B cell (primary cell): ENCODE data around the gene ATP13A5.

Experiments used
- EZH2 ChIP-seq: IDR thresholded peaks from 2 replicates; pipeline ENCODE4 v1.6.1; 2012; ENCODE audit warnings: borderline replicate concordance, low read depth, mild to moderate bottlenecking, moderate library complexity, low read length; ENCODE audit not compliant: insufficient read depth, poor library complexity, severe bottlenecking
- TF ChIP-seq, protein P1 (sequence below): fragments of 200-600 bp; IDR thresholded peaks from one replicate; pipeline ENCODE4 v1.8.0; 2022; ENCODE audit warnings: antibody characterized with exemption, mild to moderate bottlenecking

DNA sequence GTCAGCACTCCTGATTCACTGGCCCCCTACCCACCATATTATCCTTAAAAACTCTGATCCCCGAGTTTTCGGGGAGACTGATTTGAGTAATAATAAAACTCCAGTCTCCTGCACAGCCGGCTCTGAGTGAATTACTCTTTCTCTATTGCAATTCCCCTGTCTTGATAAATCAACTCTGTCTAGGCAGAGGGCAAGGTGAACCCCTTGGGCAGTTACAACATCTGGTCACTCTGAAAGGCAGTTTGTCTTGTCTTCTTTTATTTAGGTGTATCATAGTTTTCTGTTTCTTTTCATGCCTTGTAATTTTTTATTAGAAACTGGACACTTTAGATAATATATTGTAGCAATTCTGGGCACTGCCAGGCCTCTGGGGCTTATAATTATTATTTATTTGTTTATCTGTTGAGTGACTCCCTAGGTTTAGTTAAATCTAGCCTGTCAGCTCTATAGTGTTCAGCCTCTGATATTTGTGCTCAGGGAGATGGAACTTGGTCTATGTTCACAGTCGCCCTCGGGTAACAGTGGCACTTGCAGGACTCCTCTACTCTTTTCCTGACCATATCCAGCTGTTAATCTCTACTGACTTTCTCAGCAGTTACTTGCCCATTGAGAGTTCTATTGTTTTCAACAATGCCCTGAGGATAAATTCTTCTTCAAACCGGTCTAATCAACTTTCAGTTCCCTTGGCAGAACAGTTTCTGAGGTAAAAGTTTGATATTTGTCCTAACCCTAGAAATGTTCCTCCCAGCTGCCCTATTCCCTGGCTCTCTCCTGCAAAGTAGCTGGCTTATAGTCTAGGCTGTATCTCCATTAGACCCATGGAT is 153.0 kb downstream of the ATP13A5 start:
- TF ChIP-seq, protein P1, sequence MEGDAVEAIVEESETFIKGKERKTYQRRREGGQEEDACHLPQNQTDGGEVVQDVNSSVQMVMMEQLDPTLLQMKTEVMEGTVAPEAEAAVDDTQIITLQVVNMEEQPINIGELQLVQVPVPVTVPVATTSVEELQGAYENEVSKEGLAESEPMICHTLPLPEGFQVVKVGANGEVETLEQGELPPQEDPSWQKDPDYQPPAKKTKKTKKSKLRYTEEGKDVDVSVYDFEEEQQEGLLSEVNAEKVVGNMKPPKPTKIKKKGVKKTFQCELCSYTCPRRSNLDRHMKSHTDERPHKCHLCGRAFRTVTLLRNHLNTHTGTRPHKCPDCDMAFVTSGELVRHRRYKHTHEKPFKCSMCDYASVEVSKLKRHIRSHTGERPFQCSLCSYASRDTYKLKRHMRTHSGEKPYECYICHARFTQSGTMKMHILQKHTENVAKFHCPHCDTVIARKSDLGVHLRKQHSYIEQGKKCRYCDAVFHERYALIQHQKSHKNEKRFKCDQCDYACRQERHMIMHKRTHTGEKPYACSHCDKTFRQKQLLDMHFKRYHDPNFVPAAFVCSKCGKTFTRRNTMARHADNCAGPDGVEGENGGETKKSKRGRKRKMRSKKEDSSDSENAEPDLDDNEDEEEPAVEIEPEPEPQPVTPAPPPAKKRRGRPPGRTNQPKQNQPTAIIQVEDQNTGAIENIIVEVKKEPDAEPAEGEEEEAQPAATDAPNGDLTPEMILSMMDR: no peak
- no peak for TF ChIP-seq EZH2
